Right kidney (tissue), 1 donor: ENCODE measurements around the gene CTNNA3.

Experiments used
- DNase-seq: peaks from one replicate; pipeline ENCODE4 v3.0.0-alpha.2; 2016

Gene CTNNA3

GRCh38 chr10:66848856-66849255 is 847.1 kb downstream of the CTNNA3 start:
- DNase-seq = no peak

- no peak for DNase-seq
Measured at GRCh38 chr10:66844176-66844942, 851.6 kb downstream of the CTNNA3 start.

- no peak for DNase-seq
Measured at GRCh38 chr10:66843396-66843795, 852.6 kb downstream of the CTNNA3 start.

- DNase-seq = no peak
Measured at GRCh38 chr10:66842867-66843266, 853.1 kb downstream of the CTNNA3 start.

- DNase-seq = no peak
Measured at GRCh38 chr10:66842371-66842770, 853.6 kb downstream of the CTNNA3 start.

- no peak for DNase-seq
Measured at GRCh38 chr10:66838656-66839055, 857.3 kb downstream of the CTNNA3 start.

GRCh38 chr10:66837990-66838389 is 858.0 kb downstream of the CTNNA3 start:
- DNase-seq = no peak

- DNase-seq = no peak
Measured at GRCh38 chr10:66837335-66837734, 858.7 kb downstream of the CTNNA3 start.

GRCh38 chr10:66836771-66837170 is 859.2 kb downstream of the CTNNA3 start:
- DNase-seq = no peak

- DNase-seq = no peak
Measured at GRCh38 chr10:66836057-66836456, 859.9 kb downstream of the CTNNA3 start.

GRCh38 chr10:66835400-66835799 is 860.6 kb downstream of the CTNNA3 start:
- no peak for DNase-seq

GRCh38 chr10:66834802-66835201 is 861.2 kb downstream of the CTNNA3 start:
- DNase-seq = no peak

- DNase-seq = no peak
Measured at GRCh38 chr10:66833861-66834260, 862.1 kb downstream of the CTNNA3 start.

GRCh38 chr10:66832781-66833422 is 863.1 kb downstream of the CTNNA3 start:
- no peak for DNase-seq

GRCh38 chr10:66828957-66829356 is 867.0 kb downstream of the CTNNA3 start:
- no peak for DNase-seq

- no peak for DNase-seq
Measured at GRCh38 chr10:66827353-66827752, 868.6 kb downstream of the CTNNA3 start.

GRCh38 chr10:66823301-66823700 is 872.7 kb downstream of the CTNNA3 start:
- no peak for DNase-seq

GRCh38 chr10:66822801-66823200 is 873.2 kb downstream of the CTNNA3 start:
- DNase-seq = peak; percentile 3

GRCh38 chr10:66819691-66820090 is 876.3 kb downstream of the CTNNA3 start:
- DNase-seq = no peak

- DNase-seq = no peak
Measured at GRCh38 chr10:66813122-66813521, 882.9 kb downstream of the CTNNA3 start.

GRCh38 chr10:66811211-66811610 is 884.8 kb downstream of the CTNNA3 start:
- no peak for DNase-seq

GRCh38 chr10:66809402-66809801 is 886.6 kb downstream of the CTNNA3 start:
- DNase-seq = no peak

GRCh38 chr10:66805612-66806011 is 890.4 kb downstream of the CTNNA3 start:
- DNase-seq = no peak

- no peak for DNase-seq
Measured at GRCh38 chr10:66804962-66805361, 891.0 kb downstream of the CTNNA3 start.
